GM18526 (cell line): Measurements from ENCODE around the gene IL12A.

Experiments
- POLR2A ChIP-seq: IDR thresholded peaks from 3 replicates; pipeline ENCODE4 v1.6.1; 2011; ENCODE audit not compliant: insufficient read length; ENCODE audit errors: extremely low read depth

IL12A gene

GRCh38 chr3:159988617-159989271, at the start of gene IL12A:
Gene IL12A (plus strand): TSS chr3:159988835.
- peak; percentile 58 for TF ChIP-seq POLR2A

- no peak for TF ChIP-seq POLR2A
Measured at GRCh38 chr3:159941038-159942000, 47.3 kb upstream of the IL12A start.

GRCh38 chr3:159944781-159945180, 43.9 kb upstream of the IL12A start:
- no peak for TF ChIP-seq POLR2A

GRCh38 chr3:159945930-159946329, 42.7 kb upstream of the IL12A start:
- no peak for TF ChIP-seq POLR2A

- no peak for TF ChIP-seq POLR2A
Measured at GRCh38 chr3:159947220-159947619, 41.4 kb upstream of the IL12A start.

- no peak for TF ChIP-seq POLR2A
Measured at GRCh38 chr3:159948429-159949144, 40.0 kb upstream of the IL12A start.

- TF ChIP-seq POLR2A, result no peak
Measured at GRCh38 chr3:159950156-159950898, 38.3 kb upstream of the IL12A start.

GRCh38 chr3:159951540-159951939, 37.1 kb upstream of the IL12A start:
- TF ChIP-seq POLR2A, result no peak

GRCh38 chr3:159953325-159954085, 35.1 kb upstream of the IL12A start:
- TF ChIP-seq POLR2A, result no peak

- TF ChIP-seq POLR2A, result no peak
Measured at GRCh38 chr3:159960188-159961148, 28.2 kb upstream of the IL12A start.

- TF ChIP-seq POLR2A, result no peak
Measured at GRCh38 chr3:159964166-159964973, 24.3 kb upstream of the IL12A start.

GRCh38 chr3:159971311-159971710, 17.3 kb upstream of the IL12A start:
- no peak for TF ChIP-seq POLR2A
